ENCODE data around the gene MORC3. TPM values are rescaled to one million over a fixed set of nuclear protein-coding genes. Genes with fewer than 3 reads are reported as not detected.
A peak's percentile ranks its signal among the peaks of the same experiment; 100 is the strongest.

Gene MORC3
- total RNA-seq, 1 donor from 2014 or later, result 29.2 TPM

DNA sequence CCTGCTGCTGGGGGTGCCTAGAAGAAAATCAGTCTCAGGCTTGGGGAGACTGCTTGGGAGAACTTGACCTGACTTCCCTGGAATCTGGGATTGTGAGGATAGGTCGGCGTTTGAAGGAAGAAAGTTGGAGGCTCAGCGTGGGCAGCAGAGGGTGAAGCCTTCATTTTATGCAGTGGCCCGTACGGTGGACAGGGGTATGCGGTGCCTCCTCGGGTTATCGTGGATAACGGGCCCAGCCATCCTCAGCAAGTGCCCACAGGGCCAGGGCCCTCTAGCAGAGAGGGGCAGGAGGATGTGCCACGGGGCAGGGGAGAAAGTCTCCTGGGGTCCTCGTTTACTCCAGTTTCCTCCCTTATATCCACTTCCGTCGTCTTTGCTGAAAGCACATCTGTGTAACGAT lies 99.2 kb downstream of the MORC3 start:
- Histone ChIP-seq H3K4me2 (ENCODE audit: low read length) (no peak overlapping the region), H3K27me3 (ENCODE audit: insufficient read depth, low read length) (no peaks in the 10 kb centered on the region), H3K36me3 (ENCODE audit: insufficient read depth, low read length) (peaks cover 5% of the 10 kb centered on the region), H3K4me1 (ENCODE audit: insufficient read depth, low read length) (peaks cover 6% of the 10 kb centered on the region), H2AFZ (ENCODE audit: low read depth, low read length) (no peak overlapping the region), H3K4me3 (ENCODE audit: insufficient read depth, low read depth, low read length) (no peak overlapping the region), H3K79me2 (ENCODE audit: insufficient read depth, low read length) (no peaks in the 10 kb centered on the region), H3K27ac (ENCODE audit: low read depth, low read length) (no peak overlapping the region), H3K9me3 (ENCODE audit: insufficient read depth, low read depth, low read length) (no peaks in the 10 kb centered on the region), H3K9ac (ENCODE audit: low read length) (no peak overlapping the region), H4K20me1 (ENCODE audit: insufficient read depth, low read length) (no peaks in the 10 kb centered on the region)
- Mint-ChIP-seq H3K9me3 (ENCODE audit: unreplicated experiment) (no peaks in the 10 kb centered on the region), H3K36me3 (ENCODE audit: low read depth, unreplicated experiment) (peaks cover 7% of the 10 kb centered on the region), H3K4me3 (ENCODE audit: unreplicated experiment) (no peak overlapping the region), H3K27me3 (ENCODE audit: low read depth, unreplicated experiment) (no peaks in the 10 kb centered on the region), H3K27ac (ENCODE audit: unreplicated experiment) (no peak overlapping the region), H3K4me1 (ENCODE audit: low read depth, unreplicated experiment) (peaks cover 5% of the 10 kb centered on the region)
- no peak for TF ChIP-seq EZH2 (IDR thresholded peaks at IDR 0.05; ENCODE audit: insufficient read depth, low read length)
- TF ChIP-seq CTCF (IDR thresholded peaks at IDR 0.05; ENCODE audit: insufficient read depth, low read depth, low read length), result no peak
- DNase-seq (ENCODE audit: low read depth) (no peak), FAIRE-seq (no peak)

DNA sequence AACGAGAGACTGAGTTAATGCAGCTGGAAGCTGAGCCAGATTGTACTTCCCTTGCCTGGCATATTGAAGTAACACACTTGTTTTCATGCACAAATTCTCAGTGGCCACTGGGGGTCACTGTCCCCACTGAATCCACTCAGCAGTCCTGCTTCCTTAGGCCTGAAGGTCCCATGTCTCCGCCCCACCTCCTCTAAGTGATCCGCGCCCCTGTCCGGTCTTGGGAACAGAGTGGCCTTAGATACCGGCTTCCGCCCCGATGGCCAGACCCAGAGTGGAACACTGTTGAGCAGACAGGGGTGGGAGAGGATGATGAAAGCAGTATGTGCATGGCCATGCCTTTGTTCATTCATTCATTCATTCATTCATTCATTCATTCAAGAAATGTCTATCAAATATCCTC lies 100.0 kb downstream of the MORC3 start:
- DNase-seq (ENCODE audit: low read depth), result peak; percentile 81
- no peak for FAIRE-seq
- TF ChIP-seq CTCF (IDR thresholded peaks at IDR 0.05; ENCODE audit: insufficient read depth, low read depth, low read length) (peak; percentile 79), EZH2 (IDR thresholded peaks at IDR 0.05; ENCODE audit: insufficient read depth, low read length) (no peak)
- Mint-ChIP-seq H3K4me3 (ENCODE audit: unreplicated experiment) (no peak overlapping the region), H3K4me1 (ENCODE audit: low read depth, unreplicated experiment) (peaks cover 6% of the 10 kb centered on the region), H3K27ac (ENCODE audit: unreplicated experiment) (peak overlapping the region; percentile 68), H3K36me3 (ENCODE audit: low read depth, unreplicated experiment) (peaks cover 6% of the 10 kb centered on the region), H3K9me3 (ENCODE audit: unreplicated experiment) (no peaks in the 10 kb centered on the region), H3K27me3 (ENCODE audit: low read depth, unreplicated experiment) (no peaks in the 10 kb centered on the region)
- Histone ChIP-seq H3K27me3 (ENCODE audit: insufficient read depth, low read length) (no peaks in the 10 kb centered on the region), H3K27ac (ENCODE audit: low read depth, low read length) (no peak overlapping the region), H4K20me1 (ENCODE audit: insufficient read depth, low read length) (no peaks in the 10 kb centered on the region), H3K9ac (ENCODE audit: low read length) (no peak overlapping the region), H3K36me3 (ENCODE audit: insufficient read depth, low read length) (peaks cover 5% of the 10 kb centered on the region), H3K4me3 (ENCODE audit: insufficient read depth, low read depth, low read length) (no peak overlapping the region), H3K79me2 (ENCODE audit: insufficient read depth, low read length) (no peaks in the 10 kb centered on the region), H3K9me3 (ENCODE audit: insufficient read depth, low read depth, low read length) (no peaks in the 10 kb centered on the region), H2AFZ (ENCODE audit: low read depth, low read length) (no peak overlapping the region), H3K4me1 (ENCODE audit: insufficient read depth, low read length) (peaks cover 6% of the 10 kb centered on the region), H3K4me2 (ENCODE audit: low read length) (peak overlapping the region; percentile 63)

DNA sequence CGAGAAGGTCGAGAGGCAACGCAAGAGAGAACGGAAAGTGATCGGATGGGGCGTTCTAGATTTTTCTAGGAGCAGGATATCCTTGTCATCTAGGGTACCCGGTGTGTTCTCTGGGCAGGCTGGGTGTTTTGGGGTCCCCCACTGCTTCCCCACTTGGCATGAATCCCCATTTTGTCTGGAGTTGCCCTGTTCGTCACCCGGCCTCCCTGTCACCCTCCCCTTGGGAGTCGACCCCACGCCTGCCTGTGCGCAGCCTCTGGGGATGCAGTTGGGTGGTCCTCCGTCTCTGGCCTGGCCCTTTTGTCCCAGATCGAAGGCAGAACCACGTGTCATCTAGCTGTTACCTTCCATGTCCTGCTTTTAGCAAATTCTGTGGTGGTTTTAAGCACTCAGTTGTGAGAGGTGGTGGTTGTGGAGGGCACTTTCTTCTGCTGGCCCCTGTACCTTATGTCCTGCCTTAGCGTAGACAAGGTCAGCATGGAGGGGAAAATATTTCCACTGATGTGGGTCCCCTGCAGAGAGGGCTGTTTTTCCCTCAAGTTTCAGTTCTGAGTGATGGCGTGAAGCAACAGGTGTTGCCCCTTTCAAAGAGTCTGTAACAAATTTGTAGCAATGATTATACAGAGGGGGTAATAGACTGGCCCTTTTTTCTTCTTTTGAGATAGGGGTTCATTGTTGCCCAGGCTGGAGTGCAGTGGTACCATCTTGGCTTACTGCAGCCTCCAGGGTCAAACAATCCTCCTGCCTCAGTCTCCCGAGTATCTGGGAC lies 100.8 kb downstream of the MORC3 start:
- H2AFZ ChIP-seq (ENCODE audit: low read depth, low read length), result no peak overlapping the region
- H3K4me3 ChIP-seq (ENCODE audit: insufficient read depth, low read depth, low read length), result no peak overlapping the region
- H3K9me3 ChIP-seq (ENCODE audit: insufficient read depth, low read depth, low read length), result no peaks in the 10 kb centered on the region
- H3K4me1 ChIP-seq (ENCODE audit: insufficient read depth, low read length), result peaks cover 13% of the 10 kb centered on the region
- H3K4me3 Mint-ChIP-seq (ENCODE audit: unreplicated experiment), result no peak overlapping the region
- H3K4me1 Mint-ChIP-seq (ENCODE audit: low read depth, unreplicated experiment), result peaks cover 13% of the 10 kb centered on the region
- H3K4me2 ChIP-seq (ENCODE audit: low read length), result no peak overlapping the region
- H4K20me1 ChIP-seq (ENCODE audit: insufficient read depth, low read length), result no peaks in the 10 kb centered on the region
- peaks cover 5% of the 10 kb centered on the region for H3K36me3 ChIP-seq (ENCODE audit: insufficient read depth, low read length)
- no peak overlapping the region for H3K27ac ChIP-seq (ENCODE audit: low read depth, low read length)
- H3K9ac ChIP-seq (ENCODE audit: low read length), result no peak overlapping the region
- H3K27me3 ChIP-seq (ENCODE audit: insufficient read depth, low read length), result no peaks in the 10 kb centered on the region
- H3K9me3 Mint-ChIP-seq (ENCODE audit: unreplicated experiment), result no peaks in the 10 kb centered on the region
- H3K27me3 Mint-ChIP-seq (ENCODE audit: low read depth, unreplicated experiment), result no peaks in the 10 kb centered on the region
- no peaks in the 10 kb centered on the region for H3K79me2 ChIP-seq (ENCODE audit: insufficient read depth, low read length)
- TF ChIP-seq CTCF (IDR thresholded peaks at IDR 0.05; ENCODE audit: insufficient read depth, low read depth, low read length), result no peak
- TF ChIP-seq EZH2 (IDR thresholded peaks at IDR 0.05; ENCODE audit: insufficient read depth, low read length), result no peak
- FAIRE-seq (no peak), DNase-seq (ENCODE audit: low read depth) (no peak)
- peaks cover 5% of the 10 kb centered on the region for H3K36me3 Mint-ChIP-seq (ENCODE audit: low read depth, unreplicated experiment)
- peak overlapping the region; percentile 68 for H3K27ac Mint-ChIP-seq (ENCODE audit: unreplicated experiment)

Measured in astrocyte (in vitro differentiated cells and primary cell).